22Rv1 (cell line): Measurements from ENCODE around the gene ANKRD17.

Experiments used
- ZFX ChIP-seq: fragments of 450-650 bp; IDR thresholded peaks from 2 replicates; pipeline ENCODE4 v1.6.1; 2017; ENCODE audit warnings: antibody characterized with exemption, borderline replicate concordance
- TF ChIP-seq, protein P1 (sequence below): fragments of 450-650 bp; IDR thresholded peaks from 2 replicates; pipeline ENCODE4 v1.5.1; 2017; ENCODE audit warnings: mild to moderate bottlenecking

DNA sequence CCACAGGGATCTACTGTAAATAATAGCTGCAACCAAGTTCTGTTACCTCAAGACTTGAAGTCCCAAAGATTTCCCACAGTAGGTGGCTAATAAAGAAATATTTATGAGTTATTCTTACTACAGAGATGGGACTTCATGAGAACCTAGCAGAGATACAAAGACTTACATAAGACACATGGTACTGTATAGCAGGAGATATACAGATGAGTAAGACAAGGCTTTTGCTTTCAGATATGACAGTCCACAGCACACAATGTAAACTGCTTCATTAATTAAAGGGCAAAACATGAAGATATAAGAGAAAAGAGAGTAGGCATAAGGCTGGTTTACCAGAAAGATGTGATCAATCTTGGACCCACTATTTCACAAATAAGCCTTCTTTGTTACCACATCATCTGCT is 6.6 kb downstream of the ANKRD17 start:
- TF ChIP-seq, protein P1, sequence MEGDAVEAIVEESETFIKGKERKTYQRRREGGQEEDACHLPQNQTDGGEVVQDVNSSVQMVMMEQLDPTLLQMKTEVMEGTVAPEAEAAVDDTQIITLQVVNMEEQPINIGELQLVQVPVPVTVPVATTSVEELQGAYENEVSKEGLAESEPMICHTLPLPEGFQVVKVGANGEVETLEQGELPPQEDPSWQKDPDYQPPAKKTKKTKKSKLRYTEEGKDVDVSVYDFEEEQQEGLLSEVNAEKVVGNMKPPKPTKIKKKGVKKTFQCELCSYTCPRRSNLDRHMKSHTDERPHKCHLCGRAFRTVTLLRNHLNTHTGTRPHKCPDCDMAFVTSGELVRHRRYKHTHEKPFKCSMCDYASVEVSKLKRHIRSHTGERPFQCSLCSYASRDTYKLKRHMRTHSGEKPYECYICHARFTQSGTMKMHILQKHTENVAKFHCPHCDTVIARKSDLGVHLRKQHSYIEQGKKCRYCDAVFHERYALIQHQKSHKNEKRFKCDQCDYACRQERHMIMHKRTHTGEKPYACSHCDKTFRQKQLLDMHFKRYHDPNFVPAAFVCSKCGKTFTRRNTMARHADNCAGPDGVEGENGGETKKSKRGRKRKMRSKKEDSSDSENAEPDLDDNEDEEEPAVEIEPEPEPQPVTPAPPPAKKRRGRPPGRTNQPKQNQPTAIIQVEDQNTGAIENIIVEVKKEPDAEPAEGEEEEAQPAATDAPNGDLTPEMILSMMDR, result no peak
- TF ChIP-seq ZFX, result no peak
